WI38 (cell line): ENCODE data around the gene SHB.

ENCODE experiments used
- H3K4me3 ChIP-seq: 2 replicates; pipeline ENCODE4 v1.5.1; 2011; ENCODE audit warnings: low read depth, mild to moderate bottlenecking, control low read depth, low read length
- CTCF ChIP-seq: IDR thresholded peaks from 2 replicates; pipeline ENCODE4 v1.5.1; 2012; ENCODE audit warnings: low read depth, mild to moderate bottlenecking, control low read depth, low read length

SHB gene

GRCh38 chr9:37977851-37978480 is 91.1 kb downstream of the SHB start:
- no peak overlapping the region for H3K4me3 ChIP-seq
- no peak for TF ChIP-seq CTCF

GRCh38 chr9:37976714-37977477 is 92.1 kb downstream of the SHB start:
- no peak overlapping the region for H3K4me3 ChIP-seq
- TF ChIP-seq CTCF = no peak

- no peak for TF ChIP-seq CTCF
- H3K4me3 ChIP-seq = no peak overlapping the region
Measured at GRCh38 chr9:37975639-37976038, 93.4 kb downstream of the SHB start.

GRCh38 chr9:37974506-37975173 is 94.4 kb downstream of the SHB start:
- no peak for TF ChIP-seq CTCF
- no peak overlapping the region for H3K4me3 ChIP-seq

GRCh38 chr9:37972351-37972848 is 96.6 kb downstream of the SHB start:
- no peak overlapping the region for H3K4me3 ChIP-seq

GRCh38 chr9:37971691-37972090 is 97.3 kb downstream of the SHB start:
- no peak for TF ChIP-seq CTCF
- H3K4me3 ChIP-seq = no peak overlapping the region

More at GRCh38 chr9:37972351-37972848, 96.6 kb downstream of the SHB start:
- TF ChIP-seq CTCF = peak; percentile 21; the same call in 1 of the 2 replicates

- no peak overlapping the region for H3K4me3 ChIP-seq
- no peak for TF ChIP-seq CTCF
Measured at GRCh38 chr9:37971108-37971459, 97.9 kb downstream of the SHB start.
